ENCODE measurements around the gene ALDH1L1.

ALDH1L1 gene

DNA sequence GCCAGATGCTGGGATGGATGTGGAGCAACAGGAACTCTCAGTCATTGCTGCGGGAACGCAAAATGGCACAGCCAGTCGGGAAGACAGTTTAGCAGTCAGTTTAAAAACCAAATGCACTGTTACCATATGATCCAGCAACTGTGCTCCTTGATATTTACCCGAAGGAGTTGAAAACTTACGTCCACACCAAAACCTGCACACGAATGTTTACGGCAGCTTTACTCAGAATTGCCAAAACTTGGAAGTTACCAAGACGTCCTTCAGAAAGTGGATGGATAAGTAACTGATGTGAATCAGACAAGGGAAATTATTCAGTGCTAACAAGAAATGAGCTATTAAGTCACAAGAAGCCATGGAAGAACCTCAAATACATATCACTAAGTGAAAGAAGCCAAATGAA, 60.4 kb downstream of the ALDH1L1 start:
- no peak for DNase-seq (ENCODE audit: low read depth in 2 of 2)

DNA sequence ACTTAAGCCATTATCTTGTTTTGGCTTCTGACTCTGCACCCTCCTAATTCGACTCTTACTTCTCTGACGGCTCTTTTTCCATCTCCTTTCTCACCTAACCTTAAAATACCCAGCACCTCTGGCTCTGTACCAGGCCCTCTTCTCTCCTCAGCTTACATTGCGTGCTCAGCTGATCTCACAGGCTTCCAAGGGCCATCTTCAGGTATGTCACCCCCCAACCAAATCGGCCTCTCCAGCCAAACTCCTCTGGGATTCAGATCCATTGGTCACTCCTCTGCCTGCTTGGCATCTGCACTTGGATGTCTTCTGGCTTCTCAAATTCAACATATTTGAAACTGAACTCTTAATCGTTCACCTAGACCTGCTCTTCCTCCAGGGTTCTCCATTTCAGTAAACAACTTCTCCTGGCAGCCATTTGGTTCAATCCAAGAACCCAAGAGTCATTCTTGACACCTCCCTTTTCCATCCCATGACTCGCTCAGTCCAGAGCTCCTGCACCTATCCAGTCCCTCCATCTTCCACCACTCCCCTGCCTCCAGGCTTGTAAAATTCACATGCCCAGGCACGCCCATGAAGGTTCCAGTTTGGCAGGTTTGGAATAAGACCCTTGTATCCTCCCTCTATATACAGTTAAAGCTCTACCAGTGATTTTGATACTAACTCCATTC, 61.2 kb downstream of the ALDH1L1 start:
- no peak for DNase-seq (ENCODE audit: low read depth in 2 of 2)

DNA sequence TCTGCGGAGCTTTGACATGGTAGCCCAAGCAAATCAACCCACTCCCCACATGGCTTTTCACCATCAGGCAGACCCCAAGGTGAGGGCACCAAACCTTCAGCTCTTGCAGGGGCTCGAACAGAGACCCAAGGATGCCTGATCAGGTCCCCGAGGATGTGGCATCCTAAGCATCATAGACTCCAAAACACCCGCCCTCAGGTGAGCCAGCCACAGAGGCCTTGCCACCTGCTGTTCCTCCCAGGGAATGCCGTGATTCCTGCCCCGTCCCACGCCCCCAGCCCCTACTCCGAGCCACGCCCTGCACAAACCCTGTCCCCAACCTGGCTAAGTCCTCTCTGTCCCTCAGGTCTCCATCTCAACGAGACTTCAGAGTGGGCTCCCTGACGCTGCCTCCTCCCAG, 61.8 kb downstream of the ALDH1L1 start:
- no peak for DNase-seq (ENCODE audit: low read depth in 2 of 2)

DNA sequence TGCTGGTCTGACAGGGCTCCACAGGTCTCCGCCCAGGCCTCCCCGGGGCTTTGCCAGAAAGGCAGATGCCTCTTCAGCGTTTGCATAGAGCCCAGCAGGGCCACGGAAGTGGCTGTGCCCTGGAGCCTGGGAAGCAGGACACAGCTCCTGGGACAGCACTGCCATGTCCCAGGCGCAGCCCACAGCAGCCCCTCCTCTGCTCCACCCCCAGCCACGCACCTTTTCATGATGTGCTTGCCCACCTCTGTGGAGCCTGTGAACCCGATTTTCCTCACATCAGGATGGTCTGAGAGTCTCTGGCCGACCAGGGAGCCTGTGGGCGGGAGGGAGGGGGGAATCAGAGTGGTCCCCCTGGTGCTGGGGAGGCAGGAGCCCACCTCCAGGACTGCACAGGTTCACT, 62.6 kb downstream of the ALDH1L1 start:
- DNase-seq (ENCODE audit: low read depth in 2 of 2) = no peak

DNA sequence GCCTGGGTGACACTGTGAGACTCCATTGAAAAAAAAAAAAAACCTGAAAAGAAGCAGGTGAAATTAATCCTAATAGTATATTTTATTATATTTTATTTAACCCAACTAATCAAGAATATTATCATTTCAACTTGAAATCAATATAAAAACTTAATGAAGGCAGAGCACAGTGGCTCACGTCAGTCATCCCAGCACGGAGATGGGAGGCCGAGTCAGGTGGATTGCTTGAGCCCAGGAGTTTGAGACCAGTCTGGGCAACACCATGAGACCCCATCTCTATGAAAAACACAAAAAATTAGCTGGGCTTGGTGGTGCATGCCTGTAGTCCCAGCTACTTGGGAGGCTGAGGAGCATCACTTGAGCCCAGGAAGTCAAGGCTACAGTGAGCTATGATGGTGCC, 63.2 kb downstream of the ALDH1L1 start:
- no peak for DNase-seq (ENCODE audit: low read depth in 2 of 2)

DNA sequence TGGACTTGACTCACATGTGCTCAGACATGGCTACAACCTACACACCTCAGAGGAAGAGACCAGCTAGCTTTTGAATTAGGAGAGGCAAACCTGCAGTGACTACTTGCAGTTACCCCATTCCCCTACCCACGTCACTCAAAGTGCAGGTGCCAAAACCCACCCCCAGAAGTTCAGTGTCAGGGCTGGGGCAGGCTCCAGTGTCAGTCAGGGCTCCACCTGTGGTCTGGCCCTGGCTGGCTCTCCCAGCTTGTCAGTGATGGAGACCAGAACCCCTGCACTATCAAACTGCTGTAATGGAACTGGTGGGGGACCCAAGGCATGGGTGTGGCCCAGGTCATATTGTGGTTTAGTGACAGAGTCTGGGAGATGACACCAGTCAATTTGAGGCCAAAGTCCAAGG, 63.9 kb downstream of the ALDH1L1 start:
- no peak for DNase-seq (ENCODE audit: low read depth in 2 of 2)

DNA sequence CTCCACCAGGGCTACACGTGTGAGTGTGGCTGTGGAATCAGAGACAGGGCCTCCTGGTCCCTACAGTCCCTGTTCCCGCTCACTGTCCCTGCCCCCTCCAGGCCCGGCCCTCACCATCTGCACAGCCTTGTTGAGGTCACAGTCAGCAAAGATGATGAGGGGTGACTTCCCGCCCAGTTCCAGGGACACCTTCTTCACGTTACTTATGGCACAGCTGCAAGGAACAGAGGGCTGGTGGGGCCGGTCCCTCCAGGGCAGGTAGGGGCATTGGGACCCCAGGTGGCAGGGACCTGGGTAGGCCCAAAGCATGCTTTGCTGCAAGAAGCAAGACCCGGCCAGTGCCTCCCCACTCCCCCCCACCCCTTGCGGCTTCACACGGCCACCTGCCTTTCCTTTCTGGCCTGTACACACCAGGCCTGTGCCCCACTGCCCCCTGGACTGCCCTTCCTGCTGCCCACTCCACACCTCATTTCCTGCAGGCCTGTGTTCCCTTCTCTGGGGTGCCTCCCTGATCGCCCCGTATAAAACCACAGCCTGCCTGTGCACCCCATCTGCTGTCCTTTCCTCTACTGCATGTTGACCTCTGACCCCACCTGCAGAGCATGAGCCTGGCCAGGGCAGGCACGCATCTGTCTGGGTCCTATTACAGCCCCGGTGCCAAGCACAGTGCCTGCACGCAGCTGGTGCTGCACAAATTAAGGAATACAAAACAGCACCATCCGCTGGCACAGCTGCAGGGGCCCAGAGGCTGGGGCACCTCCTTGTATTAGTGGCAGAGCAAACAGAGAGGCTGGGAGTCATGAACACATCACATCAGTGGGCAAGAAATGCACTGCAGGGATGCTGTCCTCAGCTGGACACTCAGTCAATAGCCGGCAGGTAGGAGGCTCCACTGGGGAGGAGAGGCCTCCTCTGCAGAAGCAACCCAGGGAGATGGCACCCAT, 65.7 kb downstream of the ALDH1L1 start:
- no peak for DNase-seq (ENCODE audit: low read depth in 2 of 2)

DNA sequence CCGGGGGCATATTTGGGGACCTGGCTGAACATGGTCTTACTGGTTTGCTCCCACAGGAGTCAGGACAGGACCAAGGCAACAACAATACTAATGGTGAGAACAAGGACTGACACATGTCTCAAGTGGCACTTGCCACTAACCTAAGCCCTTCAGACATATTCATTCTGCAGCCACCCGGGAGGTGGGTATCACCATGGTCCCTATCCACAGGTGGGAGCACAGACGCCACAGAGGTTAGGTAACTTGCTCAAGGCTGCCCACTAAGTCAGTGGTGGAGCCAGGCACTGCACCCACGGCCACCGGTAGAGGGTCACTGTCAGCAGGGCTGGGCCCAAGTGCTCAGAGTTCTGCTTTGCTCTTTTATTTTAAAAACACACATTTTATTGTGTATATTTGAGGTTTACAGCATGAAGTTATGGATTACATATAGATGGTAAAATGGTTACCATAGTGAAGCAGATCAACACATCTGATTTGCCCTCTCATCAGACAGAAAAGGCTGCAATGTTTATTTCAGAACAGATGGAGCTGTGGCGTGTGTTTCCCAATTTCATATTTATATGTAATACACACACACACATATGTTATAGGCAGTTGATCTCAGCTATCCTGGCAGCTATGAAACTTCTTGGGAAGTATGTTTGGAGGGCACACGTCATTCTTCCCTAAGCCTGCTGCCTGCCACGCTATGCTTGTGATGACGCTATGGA, 66.5 kb downstream of the ALDH1L1 start:
- DNase-seq (ENCODE audit: low read depth in 2 of 2) = no peak

DNA sequence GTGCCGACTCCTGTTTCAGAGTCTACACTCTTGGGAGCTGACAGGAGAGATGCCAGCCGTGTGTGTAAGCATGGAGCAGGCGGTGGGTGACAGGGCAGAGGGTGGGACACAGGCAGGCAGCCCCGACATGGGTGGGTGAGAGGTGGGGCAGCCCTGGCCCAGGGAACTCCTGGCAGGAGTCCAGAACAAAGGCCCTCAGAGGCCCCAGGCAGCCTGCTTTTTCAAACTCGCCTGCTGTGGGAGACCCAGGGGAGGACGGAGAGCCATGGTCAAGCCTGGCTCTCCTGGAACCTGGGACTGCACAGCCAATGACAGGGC, 67.2 kb downstream of the ALDH1L1 start:
- DNase-seq (ENCODE audit: low read depth in 2 of 2) = no peak

DNA sequence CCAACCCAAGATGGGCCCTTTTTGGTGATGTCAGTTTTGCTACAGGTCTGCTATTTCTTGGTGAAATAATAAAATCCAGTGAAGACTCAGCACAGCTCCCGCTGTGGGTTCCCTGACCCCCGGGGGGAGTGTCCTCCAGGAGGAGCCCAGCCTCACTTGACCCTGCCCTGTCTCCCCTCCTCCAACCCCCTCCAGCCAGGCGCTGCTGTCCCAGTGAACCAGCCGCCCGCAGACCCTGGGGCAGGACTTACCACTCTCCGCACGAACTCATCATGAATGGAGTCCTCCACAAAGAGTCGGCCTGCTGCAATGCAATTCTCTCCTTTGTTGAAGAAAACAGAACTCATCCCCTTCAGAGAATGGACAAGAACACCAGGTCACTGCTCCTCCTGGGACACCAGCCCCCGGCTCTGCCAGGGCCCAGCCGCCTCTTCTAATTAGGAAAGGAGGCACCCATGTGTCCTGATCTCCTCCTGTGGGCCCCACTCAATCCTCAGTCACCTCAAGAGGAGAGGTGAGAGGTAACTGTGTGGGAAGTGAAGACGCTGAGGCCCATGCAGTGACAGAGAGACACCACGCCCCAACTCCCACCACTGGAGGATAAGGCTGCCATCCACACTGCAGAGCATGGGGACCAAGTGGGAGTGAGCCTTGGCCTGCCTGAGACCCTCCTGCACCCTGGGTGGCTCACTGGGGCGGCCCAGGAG, 67.7 kb downstream of the ALDH1L1 start:
- DNase-seq (ENCODE audit: low read depth in 2 of 2) = no peak

DNA sequence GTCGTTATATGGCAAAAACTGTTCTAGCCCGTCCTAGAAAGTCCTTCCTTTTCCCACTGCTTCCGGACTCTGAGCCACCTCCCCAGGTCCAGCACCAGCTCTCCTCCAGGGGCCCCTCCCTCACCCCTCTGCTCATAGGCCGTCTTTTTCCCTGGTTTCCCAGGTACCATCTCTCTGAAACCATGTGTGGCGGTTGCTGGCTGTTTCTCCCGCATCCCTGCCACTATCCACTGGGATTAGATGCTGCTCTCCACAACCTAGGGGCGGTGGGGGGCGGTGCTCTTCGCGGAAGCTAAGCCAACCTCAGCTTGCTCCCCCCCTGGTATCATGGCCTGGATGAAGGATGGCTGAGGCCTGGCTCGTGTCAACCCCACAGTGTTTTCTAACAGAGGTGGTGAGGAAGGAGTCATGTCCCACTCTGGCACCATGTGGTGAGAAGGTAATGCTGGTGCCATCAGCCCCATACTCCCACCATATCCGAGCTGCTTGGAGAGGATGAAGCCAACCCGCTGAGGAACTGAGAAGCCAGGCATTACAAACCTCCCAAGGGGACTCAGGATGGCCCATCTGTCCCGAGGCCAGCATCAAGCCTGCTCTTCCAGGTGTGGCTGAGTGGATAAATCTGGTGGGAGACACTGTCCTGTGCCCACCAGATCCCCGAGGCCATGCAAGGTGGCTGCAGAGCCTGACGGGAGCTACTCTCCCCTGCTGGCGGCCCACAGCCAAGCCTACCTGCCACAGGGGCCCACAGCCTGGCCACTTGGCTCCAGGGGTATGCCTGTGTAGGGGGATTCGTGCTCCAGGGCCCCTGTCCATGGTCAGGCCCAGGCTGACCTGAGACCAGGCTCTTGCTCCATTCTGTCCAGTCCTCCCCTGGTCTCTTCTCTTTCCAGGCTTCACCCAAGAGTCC, 68.6 kb downstream of the ALDH1L1 start:
- DNase-seq (ENCODE audit: low read depth in 2 of 2) = no peak

DNA sequence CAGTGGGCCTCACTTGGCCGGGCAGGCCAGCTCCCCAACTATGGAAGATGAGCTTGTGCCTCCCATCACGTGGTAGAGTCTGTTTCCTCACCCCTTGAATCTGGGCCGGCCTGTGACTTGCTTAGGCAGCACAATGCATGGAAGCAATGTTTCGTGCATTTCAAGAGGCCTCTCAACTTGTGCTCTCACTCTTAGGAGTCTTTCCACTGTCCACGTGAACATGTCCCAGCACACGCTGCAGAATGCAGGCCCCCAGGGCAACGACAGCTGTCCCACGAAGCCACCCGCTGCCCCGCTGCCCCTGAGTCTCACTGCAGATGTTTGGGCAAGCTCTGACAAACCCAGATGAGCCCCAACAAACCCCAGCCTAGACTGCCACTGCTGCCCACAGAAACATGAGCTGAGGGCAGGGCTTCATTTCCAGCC, 69.2 kb downstream of the ALDH1L1 start:
- DNase-seq (ENCODE audit: low read depth in 2 of 2) = no peak

DNA sequence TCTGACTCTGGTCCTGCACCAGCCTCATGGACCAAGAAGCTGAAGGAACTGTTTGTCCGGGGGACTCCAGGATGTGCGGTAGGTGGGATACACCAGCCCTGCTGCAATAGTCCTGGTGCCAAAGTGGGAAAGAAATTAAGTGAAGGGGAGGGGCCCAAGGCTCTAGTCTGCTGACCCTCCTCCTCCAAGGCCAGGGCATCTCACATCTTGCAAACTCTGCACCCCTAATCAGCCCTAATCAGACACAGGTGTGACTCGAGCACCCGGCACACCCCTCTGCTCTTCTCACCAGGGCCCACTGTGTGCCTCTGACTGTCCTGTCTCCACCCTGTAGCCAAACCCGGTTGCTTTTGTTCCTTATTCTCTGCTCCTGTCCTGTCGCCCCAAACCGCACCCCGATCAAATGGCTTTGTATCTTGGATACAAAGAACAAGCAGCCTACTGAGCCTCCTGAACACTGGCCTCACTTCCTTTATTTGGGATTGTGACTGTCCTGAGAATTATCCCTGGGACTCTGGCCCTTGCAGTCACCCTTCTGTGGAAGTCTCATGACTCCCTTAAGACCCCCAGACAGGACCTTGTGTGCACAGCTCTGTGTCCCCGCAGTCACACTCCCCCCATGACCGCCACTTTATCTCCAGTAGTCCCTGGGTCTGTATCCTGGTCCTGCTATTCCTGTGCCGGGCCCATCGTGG, 69.8 kb downstream of the ALDH1L1 start:
- no peak for DNase-seq (ENCODE audit: low read depth in 2 of 2)

DNA sequence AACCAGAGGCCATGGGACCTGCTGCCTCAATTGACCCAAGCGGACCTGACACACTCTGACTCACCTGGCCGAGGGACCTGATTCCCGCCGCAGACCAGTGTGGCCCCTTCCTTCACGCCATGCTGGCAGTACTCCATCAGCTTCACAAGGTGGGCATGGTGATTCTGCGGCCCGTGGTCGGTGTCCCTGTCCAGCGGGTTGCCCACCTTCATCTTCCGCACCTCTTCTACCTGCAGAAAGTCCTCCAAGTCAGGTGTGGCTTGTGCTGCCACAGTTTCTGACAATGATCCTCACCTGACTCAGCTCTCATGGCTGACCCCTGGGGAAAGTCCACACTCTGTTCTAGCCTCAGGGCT, 70.5 kb downstream of the ALDH1L1 start:
- DNase-seq (ENCODE audit: low read depth in 2 of 2) = no peak

DNA sequence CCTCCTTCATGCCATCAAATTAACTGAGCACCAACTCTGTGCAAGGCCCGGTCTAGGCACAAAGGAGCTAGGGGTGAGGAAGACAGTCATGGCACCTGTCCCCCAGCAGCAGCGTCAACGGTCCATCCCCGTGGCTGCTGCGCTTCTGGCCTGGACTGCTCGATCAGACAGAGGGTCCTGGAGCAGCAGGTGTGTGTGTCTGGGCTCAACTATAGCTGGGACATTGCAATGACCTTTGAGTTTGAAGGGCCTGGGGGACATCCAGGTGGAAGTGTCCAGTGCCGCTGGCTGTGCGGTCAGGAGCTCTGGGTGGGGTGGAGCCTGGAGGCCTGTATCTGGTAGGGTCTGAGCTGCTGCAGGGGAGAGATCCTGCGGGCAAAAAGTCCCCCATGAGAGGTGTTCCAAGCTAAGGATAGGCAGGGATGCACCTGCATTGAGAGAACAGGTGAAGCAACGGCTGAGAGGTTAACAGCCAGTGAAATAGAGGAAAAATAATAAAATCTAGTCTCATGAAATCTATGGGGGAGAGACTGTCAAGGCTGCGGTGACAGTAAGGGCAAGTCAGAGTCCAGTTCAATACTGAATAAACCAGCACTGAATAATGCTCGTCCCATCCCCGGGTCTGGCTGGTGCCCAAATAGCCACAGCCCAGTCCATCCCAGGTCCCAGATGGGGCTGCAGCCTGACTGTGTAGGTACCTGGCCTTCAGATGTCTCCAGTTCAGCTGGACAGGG, 71.1 kb downstream of the ALDH1L1 start:
- no peak for DNase-seq (ENCODE audit: low read depth in 2 of 2)

DNA sequence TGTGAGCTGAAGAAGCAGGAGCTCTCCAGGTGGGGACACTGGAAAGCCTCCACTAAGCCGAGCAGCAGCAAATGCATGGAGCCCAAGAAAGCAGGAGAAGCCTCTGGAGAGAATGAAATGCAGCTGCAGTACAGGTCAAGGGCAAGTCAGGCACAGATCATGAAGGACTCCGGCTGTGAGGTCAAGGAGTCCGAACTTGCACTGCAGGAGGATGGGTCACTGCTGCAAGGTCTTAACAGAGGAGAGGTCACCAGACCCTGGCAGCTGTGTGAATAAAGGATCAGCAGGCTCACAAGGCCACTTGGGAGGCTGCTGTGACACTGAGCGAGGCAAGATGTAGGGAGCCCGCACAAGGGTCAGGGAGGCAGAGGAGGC, 71.7 kb downstream of the ALDH1L1 start:
- DNase-seq (ENCODE audit: low read depth in 2 of 2) = no peak

DNA sequence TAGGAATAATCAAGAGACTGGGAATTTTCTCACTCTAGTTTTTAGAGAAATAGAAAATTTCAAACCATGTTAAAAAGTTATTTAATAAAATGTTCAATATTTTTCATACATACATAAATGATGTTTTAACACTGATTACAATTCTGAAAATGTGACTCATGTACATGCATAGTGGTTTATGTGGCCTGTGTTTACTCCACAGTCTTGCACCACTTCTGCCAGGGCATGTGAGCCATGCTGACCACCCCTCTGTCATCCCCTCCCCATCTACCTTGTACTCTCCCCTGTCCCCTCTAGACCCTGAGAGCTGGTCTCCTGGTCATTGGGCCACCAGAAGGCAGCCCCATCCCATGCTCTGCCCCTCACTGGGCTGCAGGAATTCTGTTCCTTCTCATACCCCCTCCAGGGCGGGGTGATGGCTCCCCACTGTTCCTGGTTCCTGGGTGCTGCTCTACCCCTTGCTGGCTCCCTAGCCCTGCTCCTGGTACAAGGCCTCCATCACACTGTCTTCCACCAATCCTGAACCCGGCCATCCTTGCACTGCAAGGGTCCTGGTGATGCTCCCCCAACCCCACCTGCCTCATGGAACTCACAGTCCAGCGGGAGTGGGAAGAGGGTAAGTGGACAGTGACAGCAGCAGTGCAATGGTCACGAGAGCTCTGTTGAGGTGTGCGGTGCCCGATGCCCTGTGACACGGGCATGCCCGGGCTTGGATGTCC, 72.3 kb downstream of the ALDH1L1 start:
- DNase-seq (ENCODE audit: low read depth in 2 of 2) = no peak

DNA sequence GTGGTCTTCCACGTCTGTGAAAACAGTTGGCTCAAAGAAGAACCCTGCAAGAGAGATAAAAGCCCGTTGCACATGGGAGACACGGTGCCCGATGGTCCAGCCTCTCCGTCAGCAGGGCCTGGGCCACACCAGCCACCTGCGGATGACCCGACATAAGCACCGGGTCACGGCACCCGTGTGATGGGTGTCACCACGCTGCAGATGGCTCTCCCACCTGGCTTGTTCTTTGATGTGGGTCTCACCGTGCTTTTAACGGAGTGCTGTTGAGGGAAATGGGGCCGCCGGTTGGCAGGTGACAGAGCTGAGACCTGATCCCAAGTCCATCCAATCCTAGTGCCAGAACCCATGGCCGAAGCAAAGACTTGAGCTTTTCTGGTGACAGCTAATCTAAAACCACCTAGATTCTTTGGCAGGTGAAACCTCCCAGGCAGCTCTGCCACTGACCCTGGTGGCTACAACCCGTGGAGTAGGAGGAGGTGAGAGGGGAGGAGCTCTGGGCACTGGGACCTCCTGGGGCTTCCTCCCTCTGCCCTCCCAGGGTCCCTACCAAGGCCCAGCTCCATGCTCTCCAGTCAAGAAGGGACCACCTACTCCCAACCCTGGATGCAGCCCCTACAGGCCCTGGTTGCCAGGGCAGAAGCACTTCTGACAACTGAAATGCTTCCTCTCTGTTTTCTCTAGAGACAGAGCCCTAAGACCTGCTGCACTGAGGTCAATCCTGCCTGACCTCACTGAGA, 73.0 kb downstream of the ALDH1L1 start:
- no peak for DNase-seq (ENCODE audit: low read depth in 2 of 2)
